ENCODE results near the gene ANAPC1.
"Not testable (repeated sequence)": the region's sequence is repeated elsewhere in the genome, so short reads cannot be mapped to it uniquely, and the experiment has no call there.

ANAPC1 gene

DNA sequence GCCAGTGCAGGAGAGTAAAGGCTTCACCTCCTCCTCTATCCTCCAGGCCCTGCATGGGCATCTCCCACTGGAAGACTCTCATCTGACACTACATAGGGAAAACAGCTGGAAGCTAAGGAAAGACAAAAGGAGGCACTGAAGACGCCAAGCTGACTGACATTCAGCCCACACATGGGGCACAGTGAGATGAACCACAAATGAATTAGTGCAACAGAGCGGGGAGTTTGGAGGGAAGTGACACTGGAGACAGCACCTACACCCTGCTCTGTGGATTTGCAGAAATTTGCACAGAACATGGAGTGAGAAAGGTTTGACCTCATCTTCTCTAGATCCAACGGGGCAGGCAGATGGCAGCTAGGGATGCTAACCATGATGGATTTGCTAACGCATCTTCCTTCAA, 119.8 kb downstream of the ANAPC1 start:
- not testable (repeated sequence) for H3K4me3 ChIP-seq (ENCODE audit: low read depth, low read length)

DNA sequence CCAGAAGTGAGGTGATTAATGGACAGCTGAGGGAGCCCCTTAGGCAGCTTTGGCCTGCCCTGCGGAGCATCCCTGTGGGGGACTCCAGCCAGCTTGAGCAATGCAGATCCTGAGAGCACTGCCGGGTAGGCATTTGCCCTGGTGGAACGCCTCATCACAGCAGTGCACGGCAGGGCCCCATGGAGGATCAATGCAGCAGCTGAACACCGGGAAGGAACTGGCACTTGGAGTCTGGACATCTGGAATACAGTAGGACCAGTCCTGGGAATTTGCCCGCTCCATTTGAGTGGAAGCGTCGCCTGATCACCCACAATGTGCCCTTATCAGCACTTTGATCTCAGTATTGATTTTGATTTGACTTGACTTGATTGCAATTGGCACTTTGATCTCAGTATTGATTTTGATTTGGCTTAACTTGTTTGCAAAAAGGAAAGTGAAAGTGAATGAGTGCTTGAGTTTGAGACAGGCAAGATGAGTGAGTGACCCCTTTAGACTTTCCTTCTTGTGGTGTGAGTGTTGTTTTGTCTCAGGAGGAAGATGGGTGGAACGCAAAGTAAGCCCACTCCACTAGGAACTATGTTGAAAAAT, 123.2 kb downstream of the ANAPC1 start:
- not testable (repeated sequence) for H3K4me3 ChIP-seq (ENCODE audit: low read depth, low read length)

DNA sequence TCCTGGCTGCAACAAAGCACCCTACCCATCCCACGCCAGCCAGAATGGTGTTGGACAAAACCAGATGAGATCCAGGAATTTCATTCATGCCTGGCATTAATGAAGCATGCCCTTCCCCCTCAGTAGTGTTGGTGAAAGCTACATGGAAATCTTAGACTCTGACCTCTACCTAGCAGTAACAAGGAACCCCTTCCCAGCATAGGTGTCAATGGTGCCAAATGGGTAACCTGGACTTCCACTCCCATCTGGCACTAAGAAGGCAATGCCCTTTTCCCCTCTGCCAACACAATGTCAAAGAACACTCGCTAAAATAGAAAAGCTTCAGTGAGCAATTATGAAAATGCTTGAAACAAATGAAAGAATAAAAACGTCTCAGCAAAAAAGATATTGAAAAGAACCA, 131.5 kb downstream of the ANAPC1 start:
- H3K4me3 ChIP-seq (ENCODE audit: low read depth, low read length): not testable (repeated sequence)

DNA sequence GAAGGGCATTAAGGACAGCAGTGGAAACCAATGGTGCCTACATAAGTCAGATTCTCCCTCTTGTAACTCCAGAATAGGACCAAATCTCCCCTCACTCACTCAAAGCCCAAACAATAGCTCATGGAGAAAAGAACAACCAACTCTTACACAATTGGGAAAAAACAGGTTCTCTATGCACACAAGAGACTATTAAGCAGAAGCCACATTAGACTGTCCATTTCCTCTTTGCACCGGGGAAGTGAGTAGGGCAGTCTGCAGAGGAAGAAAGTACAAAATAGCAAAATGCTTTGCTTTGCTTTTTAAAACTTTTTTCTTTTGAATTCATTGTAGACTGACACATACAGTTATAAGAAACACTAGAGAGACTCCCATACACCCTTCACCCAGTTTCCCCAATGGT, 133.4 kb downstream of the ANAPC1 start:
- H3K4me3 ChIP-seq (ENCODE audit: low read depth, low read length): not testable (repeated sequence)

DNA sequence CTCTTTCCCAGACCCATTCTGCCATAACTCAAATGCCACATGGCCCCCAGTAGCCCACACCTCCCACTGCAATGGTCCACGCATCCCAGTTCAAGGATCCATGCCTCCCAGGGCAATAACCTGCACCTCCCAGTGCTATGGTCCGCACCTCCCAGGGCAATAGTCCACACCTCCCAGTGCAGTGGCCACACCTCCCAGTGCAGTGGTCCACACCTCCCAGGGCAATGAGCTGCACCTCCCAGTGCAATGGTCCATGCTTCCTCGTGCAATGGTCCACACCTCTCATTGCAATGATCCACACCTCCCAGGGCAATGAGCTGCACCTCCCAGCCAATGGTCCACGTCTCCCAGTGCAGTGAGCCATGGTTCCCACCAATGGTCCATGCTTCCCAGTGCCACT, 135.6 kb downstream of the ANAPC1 start:
- H3K4me3 ChIP-seq (ENCODE audit: low read depth, low read length): not testable (repeated sequence)

DNA sequence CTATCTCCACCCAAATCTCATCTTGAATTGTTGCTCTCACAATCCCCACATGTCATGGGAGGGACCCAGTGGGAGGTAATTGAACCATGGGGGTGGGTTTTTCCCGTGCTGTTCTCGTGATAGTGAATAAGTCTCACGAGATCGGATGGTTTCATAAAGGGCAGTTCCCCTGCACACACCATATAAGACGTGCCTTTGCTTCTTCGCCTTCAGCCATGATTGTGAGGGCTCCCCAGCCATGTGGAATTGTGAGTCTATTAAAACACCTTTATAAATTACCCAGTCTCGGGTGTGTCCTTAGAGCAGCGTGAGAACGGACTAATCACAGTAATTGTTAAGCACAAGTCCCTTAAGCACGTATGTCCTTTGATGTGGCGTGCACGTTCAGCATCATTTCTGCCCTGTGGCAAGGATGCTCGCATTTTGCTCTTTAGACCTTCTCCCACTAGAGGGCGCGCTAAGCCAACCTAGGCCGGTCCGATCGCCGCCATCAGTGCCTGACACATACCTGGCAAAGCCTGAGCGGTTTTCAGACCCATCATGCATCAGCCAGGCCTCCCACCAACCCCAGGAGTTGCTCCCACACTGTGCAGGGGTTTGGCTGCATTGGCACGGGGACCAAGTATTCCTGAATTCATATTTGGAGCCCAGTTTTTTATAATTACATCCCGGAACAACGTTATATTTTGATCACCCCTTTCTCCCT, 136.4 kb downstream of the ANAPC1 start:
- TF ChIP-seq, protein P1, sequence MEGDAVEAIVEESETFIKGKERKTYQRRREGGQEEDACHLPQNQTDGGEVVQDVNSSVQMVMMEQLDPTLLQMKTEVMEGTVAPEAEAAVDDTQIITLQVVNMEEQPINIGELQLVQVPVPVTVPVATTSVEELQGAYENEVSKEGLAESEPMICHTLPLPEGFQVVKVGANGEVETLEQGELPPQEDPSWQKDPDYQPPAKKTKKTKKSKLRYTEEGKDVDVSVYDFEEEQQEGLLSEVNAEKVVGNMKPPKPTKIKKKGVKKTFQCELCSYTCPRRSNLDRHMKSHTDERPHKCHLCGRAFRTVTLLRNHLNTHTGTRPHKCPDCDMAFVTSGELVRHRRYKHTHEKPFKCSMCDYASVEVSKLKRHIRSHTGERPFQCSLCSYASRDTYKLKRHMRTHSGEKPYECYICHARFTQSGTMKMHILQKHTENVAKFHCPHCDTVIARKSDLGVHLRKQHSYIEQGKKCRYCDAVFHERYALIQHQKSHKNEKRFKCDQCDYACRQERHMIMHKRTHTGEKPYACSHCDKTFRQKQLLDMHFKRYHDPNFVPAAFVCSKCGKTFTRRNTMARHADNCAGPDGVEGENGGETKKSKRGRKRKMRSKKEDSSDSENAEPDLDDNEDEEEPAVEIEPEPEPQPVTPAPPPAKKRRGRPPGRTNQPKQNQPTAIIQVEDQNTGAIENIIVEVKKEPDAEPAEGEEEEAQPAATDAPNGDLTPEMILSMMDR (IDR thresholded peaks at IDR 0.05; ENCODE audit: low read depth, low read length): peak; percentile 41; the same call in 1 of the 2 replicates
- H3K4me3 ChIP-seq (ENCODE audit: low read depth, low read length): not testable (repeated sequence)

DNA sequence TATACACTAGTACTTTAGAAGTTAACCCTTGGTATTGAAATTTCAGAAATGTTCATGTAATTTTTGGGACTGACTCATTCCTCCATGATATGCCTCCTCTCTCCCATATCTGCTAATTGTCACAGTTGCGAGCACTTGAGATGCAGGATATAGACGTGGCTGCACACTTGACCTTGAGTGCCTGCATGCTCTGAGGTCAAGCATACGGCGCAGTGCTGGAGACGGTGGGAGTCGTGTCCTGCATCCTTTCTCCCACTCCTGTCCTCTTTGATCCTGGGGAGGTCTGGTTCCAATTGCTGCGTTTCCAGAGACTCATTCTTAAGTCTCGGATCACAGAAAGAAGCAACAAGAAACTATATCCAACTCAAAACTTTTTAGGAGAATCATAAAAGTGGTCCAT, 139.2 kb downstream of the ANAPC1 start:
- not testable (repeated sequence) for H3K4me3 ChIP-seq (ENCODE audit: low read depth, low read length)

DNA sequence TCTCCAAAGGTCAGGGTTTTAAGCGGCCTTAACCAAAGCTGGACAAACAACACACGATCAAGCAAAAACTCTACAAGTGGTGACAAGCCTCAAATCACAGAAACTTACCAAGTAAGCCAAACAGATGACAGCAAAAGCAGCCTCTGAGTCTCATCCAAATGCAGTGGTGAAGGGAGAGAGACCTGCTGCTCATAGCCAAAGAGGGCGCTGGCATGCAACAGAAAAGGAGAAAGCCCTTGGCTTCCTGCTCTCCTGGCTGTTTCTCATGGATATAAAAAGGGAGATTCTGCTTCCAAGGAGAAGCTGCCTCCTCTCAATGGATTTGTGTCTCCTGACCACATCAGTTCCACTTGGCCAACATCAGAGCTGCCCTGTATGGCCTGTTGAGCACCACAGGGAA, 142.5 kb downstream of the ANAPC1 start:
- H3K4me3 ChIP-seq (ENCODE audit: low read depth, low read length): not testable (repeated sequence)

DNA sequence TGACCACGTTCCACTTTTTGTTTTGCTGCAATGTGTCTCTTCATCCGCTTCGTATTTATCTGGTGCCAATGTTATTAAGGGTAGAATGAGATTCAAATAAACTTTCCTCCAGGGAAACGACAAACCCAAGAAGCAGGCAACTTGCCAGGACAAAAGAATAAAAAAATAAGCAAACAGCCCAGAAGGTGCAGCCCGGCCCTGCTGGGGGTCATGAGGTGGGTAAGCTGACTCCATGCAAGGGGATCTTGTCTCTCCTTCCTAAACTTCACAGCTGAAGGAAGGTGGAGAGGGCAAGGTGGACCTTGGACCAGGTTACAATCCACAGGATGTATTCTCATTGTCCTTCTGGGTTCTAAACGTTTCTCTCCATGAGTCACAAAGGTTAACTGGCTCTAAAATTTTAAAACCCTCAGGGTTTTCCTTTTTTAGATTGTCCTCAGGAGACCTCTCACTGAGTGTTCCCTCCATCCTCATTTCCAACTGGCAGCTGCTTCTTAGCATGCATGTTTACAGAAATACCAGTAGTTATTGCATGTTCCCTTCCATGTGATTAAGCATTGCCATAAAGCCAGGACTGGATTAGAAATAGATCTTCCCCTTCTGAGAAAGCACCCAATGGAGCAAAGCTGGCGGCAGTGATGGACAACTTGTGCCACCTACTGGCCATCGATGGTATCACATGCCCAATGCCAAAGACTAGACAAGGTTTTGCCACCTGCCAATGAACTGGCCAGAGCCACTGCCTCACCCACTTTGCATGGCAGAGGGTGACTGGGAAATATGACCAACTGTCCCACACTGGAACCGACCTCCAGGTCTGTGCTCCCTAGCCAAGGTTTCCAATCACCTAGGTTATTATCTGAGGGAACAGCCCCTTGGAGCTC, 147.9 kb downstream of the ANAPC1 start:
- H3K4me3 ChIP-seq (ENCODE audit: low read depth, low read length): not testable (repeated sequence)

DNA sequence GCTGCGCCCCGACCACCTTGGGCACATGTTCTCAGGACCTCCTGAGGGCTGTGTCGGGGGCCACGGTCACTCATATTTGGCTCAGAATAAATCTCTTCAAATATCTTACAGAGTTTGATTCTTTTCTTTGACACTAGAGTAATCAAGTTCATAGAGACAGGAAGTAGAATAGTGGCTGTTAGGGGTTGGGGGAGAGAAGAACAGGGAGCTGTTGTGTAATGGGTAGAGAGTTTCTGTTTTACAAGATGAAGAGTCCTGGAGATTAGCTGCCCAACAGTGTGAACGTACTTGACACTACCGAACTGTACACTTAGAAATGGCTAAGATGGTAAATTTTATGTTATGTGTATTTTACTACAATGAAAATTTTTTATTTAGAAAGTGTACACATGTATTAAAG, 148.6 kb downstream of the ANAPC1 start:
- not testable (repeated sequence) for H3K4me3 ChIP-seq (ENCODE audit: low read depth, low read length)

DNA sequence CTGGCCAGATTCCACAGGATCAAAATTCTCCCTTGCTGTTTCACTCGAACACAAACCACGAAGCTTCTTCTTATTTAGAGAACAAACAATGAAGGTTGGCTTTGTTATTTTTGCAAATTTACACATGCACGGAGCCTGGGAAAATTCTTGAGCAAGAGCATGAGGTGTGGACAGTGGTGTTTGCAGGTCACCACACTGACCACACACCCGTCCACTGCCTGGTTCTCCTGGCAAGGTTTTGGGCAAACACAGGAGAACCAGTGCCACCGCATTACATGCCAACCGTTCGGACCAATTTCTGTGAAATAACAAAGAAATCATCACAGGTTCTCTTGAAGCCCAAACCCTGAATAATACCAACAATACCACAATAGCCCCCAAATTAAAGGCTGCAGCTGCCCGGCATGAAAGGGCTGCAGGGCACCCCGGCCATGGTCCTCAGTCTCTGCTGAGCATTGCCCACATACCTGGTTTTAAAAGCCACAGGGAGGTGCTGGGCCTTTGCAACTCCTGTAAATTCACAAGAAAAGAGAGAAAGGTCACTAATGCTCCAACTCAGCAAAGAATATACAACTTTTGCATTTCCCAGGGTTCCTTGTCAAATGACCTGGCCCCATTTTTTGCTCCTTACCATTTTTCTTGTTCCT, 154.1 kb downstream of the ANAPC1 start:
- H3K4me3 ChIP-seq (ENCODE audit: low read depth, low read length): not testable (repeated sequence)

DNA sequence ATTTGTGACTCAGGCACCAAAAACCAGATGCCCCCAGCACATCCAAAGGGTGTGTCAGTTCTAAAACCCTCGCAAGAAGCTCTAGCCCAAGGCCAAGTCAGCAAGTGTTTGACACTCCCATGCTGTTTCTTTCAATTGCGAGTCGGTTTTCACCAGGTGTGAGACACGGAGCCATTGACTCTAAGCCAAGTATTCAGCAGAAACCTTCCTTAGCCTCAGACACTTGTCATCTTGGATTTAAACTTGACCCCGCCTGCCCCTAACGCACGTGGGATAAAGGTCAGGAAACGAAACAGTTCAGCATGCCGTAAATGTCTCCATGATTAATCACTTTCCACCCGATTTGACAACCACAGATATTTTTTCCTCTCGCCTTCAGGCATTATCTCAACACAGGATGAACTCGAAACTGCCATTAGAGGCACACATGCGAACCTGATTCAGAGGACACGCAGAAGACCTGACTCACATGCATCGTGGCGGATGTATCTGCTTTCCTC, 156.3 kb downstream of the ANAPC1 start:
- H3K4me3 ChIP-seq (ENCODE audit: low read depth, low read length): not testable (repeated sequence)

DNA sequence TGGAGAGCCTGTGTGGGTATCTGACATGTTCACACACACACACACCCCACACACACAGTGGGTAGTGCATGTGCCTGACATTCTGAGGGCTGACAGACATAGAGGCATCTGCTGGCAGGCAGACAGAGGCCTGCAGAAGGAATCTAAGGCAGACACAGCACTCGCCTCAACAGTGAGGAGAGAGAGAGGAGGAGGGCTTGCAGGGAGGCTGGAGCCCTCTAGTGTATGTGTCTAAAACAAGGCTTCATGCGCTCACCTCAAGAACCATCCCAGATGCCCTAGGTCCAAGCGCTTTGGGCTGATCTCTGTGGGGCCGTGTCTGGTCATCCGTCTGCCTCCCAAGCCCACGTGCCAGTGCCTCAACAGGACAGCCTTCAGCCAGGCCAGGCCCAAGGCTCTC, 158.3 kb downstream of the ANAPC1 start:
- not testable (repeated sequence) for H3K4me3 ChIP-seq (ENCODE audit: low read depth, low read length)

DNA sequence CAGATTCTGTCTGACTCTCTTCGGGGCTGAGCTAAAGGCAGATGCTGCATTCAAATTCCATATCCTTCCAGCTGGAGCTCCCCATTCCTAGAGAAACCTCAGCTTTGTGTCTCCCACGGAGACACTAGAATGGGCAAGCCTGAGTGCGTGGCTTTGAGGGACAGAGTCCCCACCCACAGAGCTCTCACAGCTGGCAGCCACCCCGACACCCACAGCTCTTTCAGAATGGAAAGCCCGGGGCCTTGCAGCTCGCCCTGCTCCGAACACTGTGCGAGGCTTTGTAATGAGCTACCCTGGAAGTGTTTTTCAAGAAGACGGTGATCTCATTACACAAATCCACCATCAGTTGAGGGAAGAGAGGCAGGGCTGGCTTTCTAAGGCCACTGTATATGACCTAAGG, 164.4 kb downstream of the ANAPC1 start:
- not testable (repeated sequence) for H3K4me3 ChIP-seq (ENCODE audit: low read depth, low read length)
